A549 (cell line): ENCODE results near the gene NEK2. TPM values are rescaled to one million over a fixed set of nuclear protein-coding genes. Genes with fewer than 3 reads are reported as not detected.

Experiments used
- polyA plus RNA-seq, 4 experiments: library from polyadenylated mRNA; depleted of rRNA in 3 of 4; stranded (reverse); fragments of >200 nt; fragmentation: RNase III in 1 of 4; extraction: RNeasy Plus Mini Kit Qiagen cat#74134 plus additional on column Dnase treatment in 1 of 4; gene quantifications; 2 replicates in 3 of 4; 3 replicates in 1 of 4; pipeline ENCODE4 v1.2.3, GENCODE V29; 2011 to 2017

NEK2 gene
- polyA plus RNA-seq, 2 of the 4 experiments (the other 2 are of a cell fraction) = 42.0 to 65.3 TPM

Other genes with a start within 250 kb of the NEK2 start
- not detected in 2 replicates for gene RD3, start 183.5 kb downstream of the NEK2 start, polyA plus RNA-seq (2011; rRNA removed)
- not detected in 3 replicates for gene RD3, start 183.5 kb downstream of the NEK2 start, polyA plus RNA-seq (2017; fragmentation: RNase III; extraction: RNeasy Plus Mini Kit Qiagen cat#74134 plus additional on column Dnase treatment)
- 18.4 and 20.6 TPM in 2 replicates for gene SLC30A1, start 96.5 kb downstream of the NEK2 start, polyA plus RNA-seq (2011; rRNA removed)
- gene SLC30A1, start 96.5 kb downstream of the NEK2 start, polyA plus RNA-seq (2017; fragmentation: RNase III; extraction: RNeasy Plus Mini Kit Qiagen cat#74134 plus additional on column Dnase treatment) = 24.3 to 27.0 TPM (median 26.6 TPM) in 3 replicates
- gene LPGAT1, start 155.1 kb upstream of the NEK2 start, polyA plus RNA-seq (2011; rRNA removed) = 48.0 and 48.5 TPM in 2 replicates
- gene LPGAT1, start 155.1 kb upstream of the NEK2 start, polyA plus RNA-seq (2017; fragmentation: RNase III; extraction: RNeasy Plus Mini Kit Qiagen cat#74134 plus additional on column Dnase treatment) = 27.7 to 32.3 TPM (median 30.1 TPM) in 3 replicates